Hematopoietic multipotent progenitor cell treated with erythropoietin and hydrocortisone succinate and interleukin-3 and kit ligand, for 4 days (in vitro differentiated cells): ENCODE data around the gene CCS.
"Not testable (repeated sequence)": the region's sequence is repeated elsewhere in the genome, so short reads cannot be mapped to it uniquely, and the experiment has no call there.

Experiments
- DNase-seq: peaks from one replicate; pipeline ENCODE4 v3.0.0-alpha.2; 2015

CCS gene

GRCh38 chr11:66561975-66562248, 31.1 kb upstream of the CCS start:
- DNase-seq: no peak

- no peak for DNase-seq
Measured at GRCh38 chr11:66562275-66562674, 30.7 kb upstream of the CCS start.

GRCh38 chr11:66562907-66563583, 29.9 kb upstream of the CCS start:
- DNase-seq: no peak

- no peak for DNase-seq
Measured at GRCh38 chr11:66563832-66564231, 29.2 kb upstream of the CCS start.

- no peak for DNase-seq
Measured at GRCh38 chr11:66564538-66564937, 28.4 kb upstream of the CCS start.

GRCh38 chr11:66564984-66565383, 28.0 kb upstream of the CCS start:
- no peak for DNase-seq

GRCh38 chr11:66566221-66566620, 26.8 kb upstream of the CCS start:
- DNase-seq: no peak

GRCh38 chr11:66567787-66568123, 25.2 kb upstream of the CCS start:
- no peak for DNase-seq

GRCh38 chr11:66568124-66568916, 24.7 kb upstream of the CCS start, which contains the start of gene CTSF:
Gene CTSF, minus strand, starts transcription at chr11:66568606. Its CDS starts 120 bp downstream, at chr11:66568486.
- peak; percentile 87 for DNase-seq

GRCh38 chr11:66569076-66569475, 23.9 kb upstream of the CCS start:
- DNase-seq: no peak

GRCh38 chr11:66570079-66570849, 22.7 kb upstream of the CCS start:
- DNase-seq: no peak

- no peak for DNase-seq
Measured at GRCh38 chr11:66570850-66571180, 22.2 kb upstream of the CCS start.

- peak; percentile 75 for DNase-seq
Measured at GRCh38 chr11:66579017-66579606, 13.9 kb upstream of the CCS start.

- DNase-seq: no peak
Measured at GRCh38 chr11:66580803-66581202, 12.2 kb upstream of the CCS start.

- DNase-seq: no peak
Measured at GRCh38 chr11:66581261-66581660, 11.7 kb upstream of the CCS start.

GRCh38 chr11:66582565-66583147, 10.3 kb upstream of the CCS start:
- DNase-seq: not testable (repeated sequence)

- not testable (repeated sequence) for DNase-seq
Measured at GRCh38 chr11:66585447-66585846, 7.5 kb upstream of the CCS start.

- no peak for DNase-seq
Measured at GRCh38 chr11:66586136-66586535, 6.8 kb upstream of the CCS start.

GRCh38 chr11:66589315-66589714, 3.7 kb upstream of the CCS start:
- DNase-seq: not testable (repeated sequence)

- no peak for DNase-seq
Measured at GRCh38 chr11:66589996-66590675, 2.8 kb upstream of the CCS start.

GRCh38 chr11:66591175-66591574, 1.8 kb upstream of the CCS start:
- no peak for DNase-seq

GRCh38 chr11:66593303-66593635, 284 bp downstream of the CCS start:
- peak; percentile 22 for DNase-seq

GRCh38 chr11:66593650-66594049, 665 bp downstream of the CCS start:
- no peak for DNase-seq
